ENCODE measurements around the gene C1orf105. TPM values are rescaled to one million over a fixed set of nuclear protein-coding genes. Genes with fewer than 3 reads are reported as not detected.

C1orf105 gene
- total and polyA plus RNA-seq, 2 of the 8 experiments (the other 6 are each of a cell fraction or from before 2014, with no cell fraction given) = not detected

- H3K4me2 ChIP-seq (ENCODE audit: insufficient read depth in 1 of 2, low read depth in 2 of 2, low read length in 2 of 2) = no peak overlapping the region
- H2BK120ac ChIP-seq (replicated peaks; ENCODE audit: low read depth, low read length) = no peak overlapping the region
- ChIA-PET POLR2A (ENCODE audit: partially characterized antibody) (interaction anchor here (0.9 kb wide), 1 partner anchor 34 kb away, joined by 3 read pairs; no protein-coding TSS in a partner anchor), CTCF (ENCODE audit: partially characterized antibody) (interaction anchor here (0.7 to 1.9 kb wide), 15 partner anchors 10 to 593 kb away, joined by 3 to 8 read pairs (median 3); partner anchors contain the start of gene C1orf105)
- no peak overlapping the region for H3K18ac ChIP-seq (ENCODE audit: extremely low read depth, low read length)
- H3K4me3 ChIP-seq (ENCODE audit: extremely low read depth in 1 of 4, insufficient read depth in 2 of 4, low read depth in 3 of 4, low read length in 4 of 4) = no peak overlapping the region
- no peak overlapping the region for H3K23ac ChIP-seq (ENCODE audit: insufficient read length)
- H2AFZ ChIP-seq (ENCODE audit: low read length) = no peak overlapping the region
- H3K9ac ChIP-seq (replicated peaks in 1 of 4; ENCODE audit: extremely low read depth in 1 of 4, low read depth in 3 of 4, low read length in 3 of 4) = no peak overlapping the region
- H3K79me1 ChIP-seq (ENCODE audit: low read depth, low read length) = no peaks in the 10 kb centered on the region
- no peaks in the 10 kb centered on the region for H3K9me3 ChIP-seq (ENCODE audit: insufficient read depth in 2 of 2, low read depth in 1 of 2, low read length in 1 of 2)
- DNase-seq (ENCODE audit: low read depth in 1 of 2, low spot score in 2 of 2) (no peak), FAIRE-seq (no peak)
- H4K8ac ChIP-seq (ENCODE audit: extremely low read depth, insufficient read depth, low read length) = no peak overlapping the region
- 77% methylated on average over 4 of the region's 4 CpGs; no CpG with 5 or more reads in 1 of the 2 experiments for WGBS, 2 experiments (ENCODE audit: extremely low coverage in 1 of 2, insufficient coverage in 1 of 2, insufficient read length in 1 of 2, insufficient replicate concordance in 2 of 2, low coverage in 1 of 2, low lambda C conversion rate in 2 of 2, missing lambda C conversion rate in 1 of 2)
- H3K23me2 ChIP-seq (ENCODE audit: low read depth, low read length) = no peaks in the 10 kb centered on the region
- no peak overlapping the region for H3K14ac ChIP-seq (ENCODE audit: insufficient read length)
- no peak overlapping the region for H2AK5ac ChIP-seq (ENCODE audit: low read depth, low read length)
- H4K91ac ChIP-seq (replicated peaks; ENCODE audit: insufficient read length, low read length) = no peak overlapping the region
- H3K4ac ChIP-seq (replicated peaks; ENCODE audit: insufficient read length, low read depth, low read length) = no peak overlapping the region
- H2BK12ac ChIP-seq (ENCODE audit: low read depth, low read length) = no peak overlapping the region
- no peaks in the 10 kb centered on the region for H3K27me3 ChIP-seq (replicated peaks in 1 of 4; ENCODE audit: control insufficient read depth in 3 of 4, extremely low read depth in 1 of 4, insufficient read depth in 3 of 4, low read length in 3 of 4)
- H3K27ac ChIP-seq (ENCODE audit: low read depth, low read length) = no peak overlapping the region
- H3K79me2 ChIP-seq (ENCODE audit: control insufficient read depth in 1 of 2, insufficient read depth in 2 of 2, low read length in 2 of 2) = no peaks in the 10 kb centered on the region
- H2BK5ac ChIP-seq (ENCODE audit: low read depth, low read length) = no peak overlapping the region
- H2BK20ac ChIP-seq (ENCODE audit: low read length) = no peak overlapping the region
- no peaks in the 10 kb centered on the region for H3K36me3 ChIP-seq (ENCODE audit: control insufficient read depth in 2 of 4, insufficient read depth in 4 of 4, low read length in 3 of 4)
- H4K20me1 ChIP-seq (replicated peaks in 1 of 2; ENCODE audit: control insufficient read depth in 1 of 2, insufficient read depth in 2 of 2, low read length in 2 of 2) = no peaks in the 10 kb centered on the region
- no peak overlapping the region for H3K56ac ChIP-seq (replicated peaks; ENCODE audit: insufficient read length, low read depth, low read length)
- H4K5ac ChIP-seq (ENCODE audit: insufficient read length, low read depth, low read length) = no peak overlapping the region
- peaks cover 4 to 12% (median 8%) of the 10 kb centered on the region in 4 experiments for H3K4me1 ChIP-seq (replicated peaks in 1 of 4; ENCODE audit: control insufficient read depth in 3 of 4, insufficient read depth in 4 of 4, low read length in 3 of 4)
- no peak overlapping the region for H2BK15ac ChIP-seq (ENCODE audit: low read length)
These were observed 26.2 kb upstream of the C1orf105 start for GRCh38 chr1:172394141-172394751.
